Measurements from ENCODE around the gene SLC9A1.
"Not testable (repeated sequence)": the region's sequence is repeated elsewhere in the genome, so short reads cannot be mapped to it uniquely, and the experiment has no call there.

Gene SLC9A1

GRCh38 chr1:27154991-27155781, at the start of gene SLC9A1:
Gene SLC9A1, minus strand, starts transcription at chr1:27155125. Its CDS starts 791 bp downstream, at chr1:27154334.
- peak; percentile 90 to 92 for DNase-seq

DNA sequence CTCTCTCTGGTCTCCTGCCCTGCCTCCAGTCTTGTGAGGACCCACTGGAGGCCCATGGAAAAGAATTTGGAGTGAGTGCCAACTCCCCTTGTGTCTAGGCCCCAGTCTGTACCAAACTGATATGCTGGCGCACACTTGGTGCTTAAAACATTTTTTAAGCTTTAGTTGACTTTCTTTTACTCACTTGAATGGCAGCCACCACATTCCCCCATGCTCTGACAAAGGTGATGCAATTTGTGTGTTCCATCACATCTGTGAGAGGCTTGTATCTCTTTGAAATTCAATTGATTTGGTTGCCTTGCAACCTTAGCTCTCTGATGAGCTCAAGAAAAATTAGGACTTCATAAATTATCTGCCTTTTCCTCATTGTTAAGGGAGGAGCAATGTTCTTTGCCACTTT, 49.0 kb upstream of the SLC9A1 start:
- DNase-seq, result no peak

- DNase-seq, result no peak
Measured at GRCh38 chr1:27201295-27201694, 46.4 kb upstream of the SLC9A1 start.

DNA sequence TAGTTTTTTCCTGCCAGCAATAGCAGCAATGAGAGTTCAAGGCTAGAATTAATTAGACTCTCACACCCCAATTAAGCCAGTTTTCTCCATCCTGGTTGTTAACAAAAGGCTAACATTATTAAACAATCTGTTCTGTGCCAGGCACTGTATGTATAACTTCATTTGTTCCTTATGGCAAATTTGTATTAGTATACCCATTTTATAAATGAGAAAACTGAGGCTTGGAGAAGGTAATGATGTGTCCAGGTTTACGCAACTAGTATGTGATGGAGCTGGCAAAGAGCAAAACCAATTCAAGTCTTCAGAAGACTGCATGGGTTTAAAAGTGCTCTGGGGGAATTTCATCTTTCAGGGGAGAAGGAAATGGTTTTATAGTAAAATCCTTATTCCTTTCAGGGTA, 38.3 kb upstream of the SLC9A1 start:
- DNase-seq, result no peak

GRCh38 chr1:27192039-27192529, 37.2 kb upstream of the SLC9A1 start:
- no peak for DNase-seq

- not testable (repeated sequence) for DNase-seq
Measured at GRCh38 chr1:27184665-27185064, 29.7 kb upstream of the SLC9A1 start.

GRCh38 chr1:27179979-27180378, 25.1 kb upstream of the SLC9A1 start:
- no peak for DNase-seq

GRCh38 chr1:27179379-27179778, 24.5 kb upstream of the SLC9A1 start:
- DNase-seq, result no peak

DNA sequence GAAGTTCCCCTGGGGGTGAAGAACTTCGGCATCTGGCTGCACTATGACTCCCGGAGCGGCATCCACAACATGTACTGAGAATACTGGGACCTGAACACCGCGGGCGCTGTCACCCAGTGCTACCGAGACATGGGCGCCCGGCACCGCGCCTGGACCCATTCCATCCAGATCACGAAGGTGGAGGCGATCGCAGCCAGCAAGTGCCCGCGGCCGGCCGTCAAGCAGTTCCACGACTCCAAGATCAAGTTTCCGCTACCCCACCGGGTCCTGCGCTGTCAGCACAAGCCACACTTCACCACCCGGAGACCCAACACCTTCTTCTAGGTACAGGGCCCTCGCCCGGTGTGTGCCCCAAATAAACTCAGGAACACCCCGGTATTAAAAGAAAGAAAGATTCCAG, 22.0 kb upstream of the SLC9A1 start:
- DNase-seq, result no peak

- DNase-seq, result no peak
Measured at GRCh38 chr1:27176323-27176722, 21.4 kb upstream of the SLC9A1 start.

GRCh38 chr1:27172992-27173391, 18.1 kb upstream of the SLC9A1 start:
- DNase-seq, result not testable (repeated sequence)

DNA sequence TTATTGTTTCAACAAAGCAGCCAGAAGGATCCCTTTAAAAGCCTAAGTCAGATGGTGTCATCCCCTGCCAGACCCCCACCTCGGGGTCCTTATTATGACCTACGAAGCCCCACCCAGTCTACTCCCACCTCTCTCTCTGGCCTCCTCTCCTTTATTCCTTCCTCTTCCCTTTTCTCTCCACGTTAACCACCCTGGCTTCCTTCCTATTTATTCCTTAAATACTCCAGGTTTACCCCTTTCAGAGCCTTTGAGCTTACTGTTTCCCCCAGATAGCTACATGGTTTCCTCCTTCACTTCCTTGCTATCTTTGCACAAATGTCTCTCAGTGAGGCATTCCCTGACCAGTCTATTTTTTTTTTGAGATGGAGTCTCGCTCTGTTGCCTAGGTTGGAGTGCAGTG, 12.0 kb upstream of the SLC9A1 start:
- DNase-seq, result no peak

DNA sequence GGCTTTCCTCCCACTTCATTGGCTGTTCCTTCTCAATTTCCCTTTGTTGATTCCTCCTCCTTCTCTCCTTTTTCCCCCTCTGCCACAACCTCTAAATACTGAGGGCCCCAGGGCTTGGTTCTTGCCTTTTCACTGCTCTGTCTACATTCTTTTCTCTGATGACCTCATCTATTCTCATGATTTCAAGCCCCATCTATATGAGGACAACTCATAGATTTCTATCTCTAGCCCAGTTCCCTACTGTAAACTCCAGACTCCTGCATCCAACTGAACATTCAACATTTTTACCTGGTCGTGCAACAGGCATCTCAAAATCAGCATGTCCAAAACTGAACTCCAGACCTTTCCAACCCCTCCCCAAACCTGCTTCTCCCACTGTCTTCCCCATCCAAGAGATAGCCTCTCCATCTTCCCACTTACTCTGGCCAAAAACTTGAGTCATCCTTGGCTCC, 11.5 kb upstream of the SLC9A1 start:
- no peak for DNase-seq

- DNase-seq, result no peak
Measured at GRCh38 chr1:27163093-27163492, 8.2 kb upstream of the SLC9A1 start.

- DNase-seq, result no peak
Measured at GRCh38 chr1:27162090-27162489, 7.2 kb upstream of the SLC9A1 start.

DNA sequence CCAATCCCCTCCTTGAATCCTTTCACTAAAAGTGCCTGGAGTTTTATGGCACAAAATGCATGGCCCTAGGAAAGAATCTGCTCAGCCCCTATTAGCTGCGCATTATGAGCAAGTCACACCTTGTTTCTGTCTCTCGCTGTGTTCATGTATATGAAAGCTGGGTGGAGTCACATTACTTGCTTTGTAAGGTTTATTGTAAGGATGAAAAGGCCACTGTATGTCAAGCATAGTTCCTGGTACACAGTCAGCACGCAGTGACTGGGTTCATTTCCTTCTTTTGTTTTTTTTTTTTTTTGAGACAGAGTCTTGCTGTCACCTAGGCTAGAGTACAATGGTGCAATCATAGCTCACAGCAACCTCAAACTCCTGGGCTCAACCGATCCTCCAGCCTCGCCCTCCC, 6.7 kb upstream of the SLC9A1 start:
- DNase-seq, result no peak

- DNase-seq, result no peak
Measured at GRCh38 chr1:27157194-27157593, 2.3 kb upstream of the SLC9A1 start.

DNA sequence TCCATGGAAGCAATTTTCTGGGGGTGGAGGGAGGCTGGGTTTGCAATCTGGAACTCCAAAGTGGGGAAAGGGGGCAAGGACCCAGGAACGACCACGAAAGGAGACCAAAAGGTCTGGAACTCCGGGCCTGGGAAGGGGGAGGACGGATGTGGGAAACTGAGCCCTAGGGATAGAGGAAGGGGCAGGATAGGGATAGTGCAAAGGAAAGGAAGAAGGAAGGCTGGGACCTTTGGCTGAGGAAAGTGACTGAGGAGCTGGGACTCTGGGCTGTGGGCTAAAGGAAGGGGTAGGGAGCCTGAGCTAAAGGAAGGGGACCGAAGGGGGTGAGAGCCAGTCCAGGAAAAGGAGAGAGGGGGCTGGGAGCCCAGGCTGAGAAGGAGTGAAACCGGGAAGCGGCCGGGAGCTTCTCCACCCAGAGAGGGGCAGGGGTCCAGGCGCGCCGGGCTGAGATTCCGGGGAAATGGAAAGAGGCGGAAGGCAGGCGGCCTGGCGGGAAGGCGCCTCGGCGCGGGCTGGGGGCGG, 395 bp downstream of the SLC9A1 start:
- DNase-seq, result no peak

DNA sequence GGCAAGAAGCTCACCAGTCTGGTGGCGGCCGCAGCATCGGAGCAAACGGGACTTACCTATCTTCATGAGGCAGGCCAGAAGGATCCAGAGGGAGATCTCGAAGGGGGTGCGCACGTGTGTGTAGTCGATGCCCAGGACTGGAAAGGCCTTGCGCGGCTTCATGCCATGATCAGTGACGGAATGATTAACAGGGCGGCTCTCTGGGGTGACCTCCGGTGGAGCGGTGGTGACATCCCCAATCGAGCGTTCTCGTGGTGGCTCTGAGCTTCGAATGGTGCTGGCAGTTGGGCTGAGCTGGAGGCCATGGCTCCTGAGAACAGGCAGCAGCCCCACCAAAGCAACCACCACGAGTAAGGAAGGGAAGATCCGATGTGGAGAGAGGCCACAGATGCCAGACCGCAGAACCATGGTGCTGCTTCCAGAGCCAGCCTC, 982 bp downstream of the SLC9A1 start:
- DNase-seq, result no peak

DNA sequence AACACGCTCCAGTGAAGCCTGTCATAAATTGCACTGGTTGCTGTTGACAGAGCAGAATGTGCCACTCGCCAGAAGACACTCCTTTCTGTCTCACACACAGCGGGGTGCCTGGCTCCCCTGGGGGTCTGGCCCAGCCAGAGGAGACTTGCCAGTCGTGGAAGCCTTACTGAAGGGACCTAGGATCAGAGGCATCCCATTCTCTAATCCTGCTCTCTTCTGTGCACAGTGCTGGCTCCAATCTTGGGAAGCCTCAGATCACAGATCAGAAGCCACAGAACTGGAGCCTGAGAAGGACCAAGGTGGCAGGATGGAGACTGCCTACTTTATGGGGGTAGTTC, 1.4 kb downstream of the SLC9A1 start:
- no peak for DNase-seq

- DNase-seq, result no peak
Measured at GRCh38 chr1:27152829-27153548, 1.9 kb downstream of the SLC9A1 start.

GRCh38 chr1:27152004-27152828, 2.7 kb downstream of the SLC9A1 start:
- no peak for DNase-seq

- DNase-seq, result no peak
Measured at GRCh38 chr1:27150641-27151040, 4.3 kb downstream of the SLC9A1 start.

Measured in stimulated activated CD4-positive, alpha-beta T cell treated with anti-CD3 and anti-CD28 coated beads, Interleukin-4, amount 100 ng/mL, for 4 hours (primary cell).